DOHH2 (cell line): ENCODE results near the gene EIF2AK2.

Source experiments
- CTCF ChIP-seq: fragments of 200-600 bp; sonication (generic); IDR thresholded peaks from one replicate; pipeline ENCODE4 v1.5.1; 2014; ENCODE audit warnings: antibody characterized with exemption, mild to moderate bottlenecking, low read depth, low read length; ENCODE audit not compliant: poor library complexity, severe bottlenecking
- EZH2phosphoT487 ChIP-seq: fragments of 200-600 bp; sonication (generic); IDR thresholded peaks from 2 replicates; pipeline ENCODE4 v1.6.1; 2017; ENCODE audit warnings: borderline replicate concordance, mild to moderate bottlenecking, antibody characterized with exemption, low read length, moderate library complexity, mixed read lengths

- no peak for TF ChIP-seq EZH2phosphoT487
- no peak for TF ChIP-seq CTCF
These were observed 39.2 kb downstream of the EIF2AK2 start for GRCh38 chr2:37117566-37117965.
